CD4-positive, alpha-beta T cell treated with Interferon alpha-2 for 1 hour (primary cell): Measurements from ENCODE around the gene SYNJ2.
A peak's percentile ranks its signal among the peaks of the same experiment; 100 is the strongest.

ENCODE experiments used
- DNase-seq, 2 donors: peaks; one replicate each; pipeline ENCODE4 v3.0.0-alpha.2; 2020 to 2022

The SYNJ2 gene

GRCh38 chr6:158015188-158015506 is 33.5 kb downstream of the SYNJ2 start:
- DNase-seq, result no peak

- no peak for DNase-seq
These were observed 35.1 kb downstream of the SYNJ2 start for GRCh38 chr6:158016571-158017383.

- DNase-seq, result no peak
These were observed 36.0 kb downstream of the SYNJ2 start for GRCh38 chr6:158017621-158018040.

GRCh38 chr6:158018041-158018771 is 36.5 kb downstream of the SYNJ2 start:
- DNase-seq, result no peak

- no peak for DNase-seq
These were observed 37.2 kb downstream of the SYNJ2 start for GRCh38 chr6:158018851-158019361.

- DNase-seq, result no peak
These were observed 37.8 kb downstream of the SYNJ2 start for GRCh38 chr6:158019416-158019815.

GRCh38 chr6:158020272-158020711 is 38.6 kb downstream of the SYNJ2 start:
- no peak for DNase-seq

GRCh38 chr6:158020811-158021210 is 39.1 kb downstream of the SYNJ2 start:
- DNase-seq, result no peak

GRCh38 chr6:158021376-158021775 is 39.7 kb downstream of the SYNJ2 start:
- DNase-seq, result no peak

GRCh38 chr6:158021814-158022748 is 40.4 kb downstream of the SYNJ2 start:
- no peak for DNase-seq

GRCh38 chr6:158022749-158023596 is 41.3 kb downstream of the SYNJ2 start:
- no peak for DNase-seq

- DNase-seq, result no peak
These were observed 41.9 kb downstream of the SYNJ2 start for GRCh38 chr6:158023597-158023939.

- DNase-seq, result no peak
These were observed 43.1 kb downstream of the SYNJ2 start for GRCh38 chr6:158024566-158025297.

GRCh38 chr6:158026054-158026900 is 44.6 kb downstream of the SYNJ2 start:
- peak; percentile 72 to 84 for DNase-seq

GRCh38 chr6:158026901-158027589 is 45.4 kb downstream of the SYNJ2 start:
- no peak for DNase-seq

GRCh38 chr6:158027590-158028285 is 46.1 kb downstream of the SYNJ2 start:
- no peak for DNase-seq

GRCh38 chr6:158028421-158028820 is 46.8 kb downstream of the SYNJ2 start:
- no peak for DNase-seq

- no peak for DNase-seq
These were observed 47.2 kb downstream of the SYNJ2 start for GRCh38 chr6:158028876-158029275.

- no peak for DNase-seq
These were observed 48.1 kb downstream of the SYNJ2 start for GRCh38 chr6:158029668-158030230.
